HepG2 (cell line): ENCODE data around the gene TMEM198. TPM values are rescaled to one million over a fixed set of nuclear protein-coding genes. Genes with fewer than 3 reads are reported as not detected.
A peak's percentile ranks its signal among the peaks of the same experiment; 100 is the strongest.

ENCODE experiments used
- ATF4 ChIP-seq, 2 experiments: fragments of 450-650 bp in 1 of 2; sonication (generic) in 1 of 2; formaldehyde crosslinking; IDR thresholded peaks; 2 replicates each; pipeline versions ENCODE4 v1.5.0 to v1.8.0; 2020 to 2022; ENCODE audit warnings: mild to moderate bottlenecking in 1 of 2, missing genetic modification reagents in 1 of 2
- ETV6 ChIP-seq: sonication (generic); formaldehyde crosslinking; conservative IDR thresholded peaks from 2 replicates; pipeline ENCODE4 v1.4.0; 2020; ENCODE audit warnings: missing genetic modification reagents
- IKZF5 ChIP-seq: IDR thresholded peaks from 2 replicates; pipeline ENCODE4 v1.6.1; 2018; ENCODE audit warnings: missing genetic modification reagents, mild to moderate bottlenecking, missing compliant biosample characterization
- KDM1A ChIP-seq: IDR thresholded peaks from 2 replicates; pipeline ENCODE4 v1.6.1; 2016; ENCODE audit warnings: missing compliant biosample characterization
- MIXL1 ChIP-seq: IDR thresholded peaks from 2 replicates; pipeline ENCODE4 v1.6.1; 2016
- MXD4 ChIP-seq: IDR thresholded peaks from 2 replicates; pipeline ENCODE4 v1.6.1; 2016; ENCODE audit warnings: mild to moderate bottlenecking, missing biosample characterization, missing genetic modification reagents
- MYPOP ChIP-seq: sonication (generic); formaldehyde crosslinking; IDR thresholded peaks from 2 replicates; pipeline ENCODE4 v1.8.1; 2023; ENCODE audit warnings: mild to moderate bottlenecking, moderate library complexity, missing genetic modification reagents
- TFE3 ChIP-seq: IDR thresholded peaks from 2 replicates; pipeline ENCODE4 v1.6.1; 2016
- ZNF124 ChIP-seq: sonication (generic); formaldehyde crosslinking; IDR thresholded peaks from 2 replicates; pipeline ENCODE4 v1.4.0; 2020; ENCODE audit warnings: missing genetic modification reagents
- ZNF143 ChIP-seq: sonication (generic); formaldehyde crosslinking; IDR thresholded peaks from 2 replicates; pipeline ENCODE4 v1.4.0; 2020; ENCODE audit warnings: missing genetic modification reagents
- ZNF180 ChIP-seq: sonication (generic); formaldehyde crosslinking; IDR thresholded peaks from 2 replicates; pipeline ENCODE4 v1.4.0; 2020; ENCODE audit warnings: low read depth, missing genetic modification reagents, borderline replicate concordance
- ZNF350 ChIP-seq: sonication (generic); formaldehyde crosslinking; IDR thresholded peaks from 2 replicates; pipeline ENCODE4 v1.4.0; 2020; ENCODE audit warnings: mild to moderate bottlenecking, low read depth, missing genetic modification reagents, borderline replicate concordance
- ZNF574 ChIP-seq: sonication (generic); formaldehyde crosslinking; IDR thresholded peaks from 2 replicates; pipeline ENCODE4 v1.4.0; 2020; ENCODE audit warnings: missing genetic modification reagents
- ZNF746 ChIP-seq: sonication (generic); formaldehyde crosslinking; IDR thresholded peaks from 2 replicates; pipeline ENCODE4 v1.8.0; 2022; ENCODE audit warnings: mild to moderate bottlenecking, missing genetic modification reagents
- ZNF772 ChIP-seq: sonication (generic); formaldehyde crosslinking; IDR thresholded peaks from 2 replicates; pipeline ENCODE4 v1.5.0; 2020; ENCODE audit warnings: mild to moderate bottlenecking, missing genetic modification reagents
- polyA plus RNA-seq, 8 experiments: library from polyadenylated mRNA; depleted of rRNA in 3 of 8; stranded (reverse) in 7 of 8; unstranded in 1 of 8; fragments of >200 nt; fragmentation: Illumina TruSeq in 4 of 8; extraction: Trizol in 4 of 8; gene quantifications; 2 replicates each; pipeline versions ENCODE4 v1.2.1 to v1.2.3, GENCODE V29; 2011 to 2016; ENCODE audit warnings: low read depth in 4 of 8, missing spikeins in 1 of 8, mixed read lengths in 1 of 8; ENCODE audit not compliant: insufficient read depth in 1 of 8
- total RNA-seq, 5 experiments: library from RNA; depleted of rRNA; stranded (reverse); fragments of >200 nt; fragmentation: Illumina TruSeq; extraction: Trizol; gene quantifications; 2 replicates each; pipeline ENCODE4 v1.2.3, GENCODE V29; 2016; ENCODE audit warnings: low read depth in 1 of 5
- TF ChIP-seq, protein P1 (sequence below): sonication (generic); formaldehyde crosslinking; IDR thresholded peaks from 2 replicates; pipeline ENCODE4 v1.5.0; 2020; ENCODE audit warnings: mild to moderate bottlenecking, missing genetic modification reagents
- TF ChIP-seq, protein P2 (sequence below): sonication (generic); formaldehyde crosslinking; IDR thresholded peaks from 2 replicates; pipeline ENCODE4 v1.4.0; 2020; ENCODE audit warnings: missing genetic modification reagents, mild to moderate bottlenecking, borderline replicate concordance

TMEM198 gene
- total and polyA plus RNA-seq, 2 of the 13 experiments (the other 11 are each of a cell fraction or from before 2014, with no cell fraction given): 17.3 to 23.5 TPM

- peak; percentile 98 for TF ChIP-seq TFE3 (CRISPR knock-in tag)
- no peak for TF ChIP-seq MIXL1 (CRISPR knock-in tag)
- 0 out of 2 replicates have a peak, but pooled peaks have one; percentile 72 for TF ChIP-seq ZNF124
- TF ChIP-seq ZNF746 (CRISPR knock-in tag): peak; percentile 67; the same call in 1 of the 2 replicates
- TF ChIP-seq ATF4 (CRISPR knock-in tag; IDR thresholded peaks at IDR 0.05): 0 out of 4 replicates have a peak, but pooled peaks of 1 of the 2 experiments have one; percentile 12
- peak; percentile 52 for TF ChIP-seq ZNF772
- TF ChIP-seq, protein P1, sequence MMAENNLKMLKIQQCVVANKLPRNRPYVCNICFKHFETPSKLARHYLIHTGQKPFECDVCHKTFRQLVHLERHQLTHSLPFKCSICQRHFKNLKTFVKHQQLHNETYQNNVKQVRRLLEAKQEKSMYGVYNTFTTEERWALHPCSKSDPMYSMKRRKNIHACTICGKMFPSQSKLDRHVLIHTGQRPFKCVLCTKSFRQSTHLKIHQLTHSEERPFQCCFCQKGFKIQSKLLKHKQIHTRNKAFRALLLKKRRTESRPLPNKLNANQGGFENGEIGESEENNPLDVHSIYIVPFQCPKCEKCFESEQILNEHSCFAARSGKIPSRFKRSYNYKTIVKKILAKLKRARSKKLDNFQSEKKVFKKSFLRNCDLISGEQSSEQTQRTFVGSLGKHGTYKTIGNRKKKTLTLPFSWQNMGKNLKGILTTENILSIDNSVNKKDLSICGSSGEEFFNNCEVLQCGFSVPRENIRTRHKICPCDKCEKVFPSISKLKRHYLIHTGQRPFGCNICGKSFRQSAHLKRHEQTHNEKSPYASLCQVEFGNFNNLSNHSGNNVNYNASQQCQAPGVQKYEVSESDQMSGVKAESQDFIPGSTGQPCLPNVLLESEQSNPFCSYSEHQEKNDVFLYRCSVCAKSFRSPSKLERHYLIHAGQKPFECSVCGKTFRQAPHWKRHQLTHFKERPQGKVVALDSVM (CRISPR knock-in tag): peak; percentile 46; the same call in 1 of the 2 replicates
- no peak for TF ChIP-seq KDM1A
- no peak for TF ChIP-seq ZNF143
- peak; percentile 33; the same call in 1 of the 2 replicates for TF ChIP-seq ZNF350 (CRISPR knock-in tag)
- peak; percentile 68; the same call in 1 of the 2 replicates for TF ChIP-seq MXD4 (CRISPR knock-in tag)
- peak; percentile 72 for TF ChIP-seq ZNF574 (CRISPR knock-in tag)
- TF ChIP-seq ETV6: no peak
- peak; percentile 76; the same call in 1 of the 2 replicates for TF ChIP-seq IKZF5 (CRISPR knock-in tag)
- TF ChIP-seq, protein P2, sequence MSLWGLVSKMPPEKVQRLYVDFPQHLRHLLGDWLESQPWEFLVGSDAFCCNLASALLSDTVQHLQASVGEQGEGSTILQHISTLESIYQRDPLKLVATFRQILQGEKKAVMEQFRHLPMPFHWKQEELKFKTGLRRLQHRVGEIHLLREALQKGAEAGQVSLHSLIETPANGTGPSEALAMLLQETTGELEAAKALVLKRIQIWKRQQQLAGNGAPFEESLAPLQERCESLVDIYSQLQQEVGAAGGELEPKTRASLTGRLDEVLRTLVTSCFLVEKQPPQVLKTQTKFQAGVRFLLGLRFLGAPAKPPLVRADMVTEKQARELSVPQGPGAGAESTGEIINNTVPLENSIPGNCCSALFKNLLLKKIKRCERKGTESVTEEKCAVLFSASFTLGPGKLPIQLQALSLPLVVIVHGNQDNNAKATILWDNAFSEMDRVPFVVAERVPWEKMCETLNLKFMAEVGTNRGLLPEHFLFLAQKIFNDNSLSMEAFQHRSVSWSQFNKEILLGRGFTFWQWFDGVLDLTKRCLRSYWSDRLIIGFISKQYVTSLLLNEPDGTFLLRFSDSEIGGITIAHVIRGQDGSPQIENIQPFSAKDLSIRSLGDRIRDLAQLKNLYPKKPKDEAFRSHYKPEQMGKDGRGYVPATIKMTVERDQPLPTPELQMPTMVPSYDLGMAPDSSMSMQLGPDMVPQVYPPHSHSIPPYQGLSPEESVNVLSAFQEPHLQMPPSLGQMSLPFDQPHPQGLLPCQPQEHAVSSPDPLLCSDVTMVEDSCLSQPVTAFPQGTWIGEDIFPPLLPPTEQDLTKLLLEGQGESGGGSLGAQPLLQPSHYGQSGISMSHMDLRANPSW (CRISPR knock-in tag): 0 out of 2 replicates have a peak, but pooled peaks have one; percentile 30
- no peak for TF ChIP-seq ZNF180 (CRISPR knock-in tag)
- peak; percentile 61; the same call in 1 of the 2 replicates for TF ChIP-seq MYPOP (CRISPR knock-in tag)
Observed at GRCh38 chr2:219545943-219546352, 2.1 kb downstream of the TMEM198 start (continued).
